ENCODE results near the gene LDLRAD4. TPM values are rescaled to one million over a fixed set of nuclear protein-coding genes. Genes with fewer than 3 reads are reported as not detected.

LDLRAD4 gene
- total RNA-seq: 1.4 and 1.7 TPM in 2 replicates
- long read RNA-seq: 0 reads

DNA sequence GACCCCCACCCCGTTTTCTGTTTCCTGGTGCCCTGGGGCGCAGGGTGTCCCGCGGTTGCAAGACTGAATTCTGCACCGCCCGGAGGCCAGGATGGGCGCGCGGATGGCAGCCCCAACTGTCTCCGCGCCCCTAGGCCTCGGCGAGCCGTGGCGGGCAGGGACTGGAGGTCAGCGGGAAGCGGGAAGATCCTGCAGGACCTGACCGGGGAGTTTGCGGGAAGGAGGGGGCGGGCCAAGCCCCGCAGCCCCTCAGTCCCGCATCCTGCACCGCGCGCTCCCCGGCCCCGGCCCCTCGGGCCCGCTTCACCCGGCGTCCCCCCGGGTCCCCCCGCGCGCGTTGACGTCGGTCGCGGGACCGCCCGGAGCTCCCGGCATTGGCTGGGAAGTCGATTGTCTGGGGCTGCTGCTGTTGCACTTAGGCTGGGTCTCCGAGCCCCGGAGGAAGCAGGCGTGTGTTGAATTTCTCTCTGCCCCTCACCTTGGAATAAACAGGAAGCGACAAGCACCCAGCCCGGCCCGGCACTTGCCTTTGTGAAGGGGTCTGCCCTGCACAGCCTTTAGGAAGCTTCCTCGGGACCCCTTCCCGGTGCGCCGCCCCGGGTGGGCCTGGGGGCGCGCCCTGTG lies at the start of gene LDLRAD4:
LDLRAD4 (plus strand) TSS at position 393 of the 624 bp plus-strand sequence.
- H3K4me1 Mint-ChIP-seq: peaks cover 28% of the 10 kb centered on the region
- peaks cover 84% of the 10 kb centered on the region for H3K27me3 Mint-ChIP-seq (ENCODE audit: low read depth)
- H3K27ac Mint-ChIP-seq (ENCODE audit: unreplicated experiment): no peak within 1 kb of the TSS
- H3K36me3 Mint-ChIP-seq (ENCODE audit: low read depth): no peaks in the 10 kb centered on the region
- peak; percentile 32 for DNase-seq (ENCODE audit: low read depth, low spot score)
- H3K4me3 Mint-ChIP-seq: peak within 1 kb of the TSS; percentile 83
- H3K9me3 Mint-ChIP-seq: no peaks in the 10 kb centered on the region
- TF ChIP-seq, protein P1, sequence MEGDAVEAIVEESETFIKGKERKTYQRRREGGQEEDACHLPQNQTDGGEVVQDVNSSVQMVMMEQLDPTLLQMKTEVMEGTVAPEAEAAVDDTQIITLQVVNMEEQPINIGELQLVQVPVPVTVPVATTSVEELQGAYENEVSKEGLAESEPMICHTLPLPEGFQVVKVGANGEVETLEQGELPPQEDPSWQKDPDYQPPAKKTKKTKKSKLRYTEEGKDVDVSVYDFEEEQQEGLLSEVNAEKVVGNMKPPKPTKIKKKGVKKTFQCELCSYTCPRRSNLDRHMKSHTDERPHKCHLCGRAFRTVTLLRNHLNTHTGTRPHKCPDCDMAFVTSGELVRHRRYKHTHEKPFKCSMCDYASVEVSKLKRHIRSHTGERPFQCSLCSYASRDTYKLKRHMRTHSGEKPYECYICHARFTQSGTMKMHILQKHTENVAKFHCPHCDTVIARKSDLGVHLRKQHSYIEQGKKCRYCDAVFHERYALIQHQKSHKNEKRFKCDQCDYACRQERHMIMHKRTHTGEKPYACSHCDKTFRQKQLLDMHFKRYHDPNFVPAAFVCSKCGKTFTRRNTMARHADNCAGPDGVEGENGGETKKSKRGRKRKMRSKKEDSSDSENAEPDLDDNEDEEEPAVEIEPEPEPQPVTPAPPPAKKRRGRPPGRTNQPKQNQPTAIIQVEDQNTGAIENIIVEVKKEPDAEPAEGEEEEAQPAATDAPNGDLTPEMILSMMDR (conservative IDR thresholded peaks at IDR 0.05): no peak

DNA sequence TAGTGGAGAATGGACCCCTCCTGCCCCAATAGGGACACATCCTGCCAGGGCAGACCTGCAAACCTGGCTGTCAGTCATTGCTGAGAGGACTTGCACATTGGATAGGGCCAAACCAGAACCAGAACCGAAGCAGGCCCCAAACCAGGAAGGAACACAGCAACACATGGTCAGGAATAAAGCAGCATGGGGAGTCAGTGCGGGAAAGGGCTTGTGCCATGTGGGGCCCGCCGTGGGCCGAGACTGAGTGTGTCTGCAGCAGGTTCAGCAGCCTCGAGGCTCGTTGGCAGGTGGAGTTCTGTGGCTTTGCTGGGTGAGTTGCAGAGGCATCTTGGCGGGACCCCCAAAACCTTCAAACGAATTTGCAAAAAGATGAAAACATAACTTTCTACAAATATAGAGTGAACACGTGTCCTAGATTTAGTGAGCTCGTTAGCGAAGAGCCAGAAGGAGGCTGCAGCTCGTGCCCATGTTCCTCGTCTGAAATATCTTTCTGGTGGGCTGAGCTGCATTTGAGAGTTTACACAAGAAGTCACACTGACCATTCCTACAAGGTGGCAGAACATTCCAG lies 44.9 kb upstream of the LDLRAD4 start:
- Mint-ChIP-seq H3K27me3 (ENCODE audit: low read depth) (peaks cover 6% of the 10 kb centered on the region), H3K27ac (ENCODE audit: unreplicated experiment) (no peak overlapping the region), H3K4me1 (peaks cover 10% of the 10 kb centered on the region), H3K36me3 (ENCODE audit: low read depth) (no peaks in the 10 kb centered on the region), H3K9me3 (peaks cover 2% of the 10 kb centered on the region), H3K4me3 (no peak overlapping the region)
- TF ChIP-seq, protein P1 (conservative IDR thresholded peaks at IDR 0.05): no peak
- no peak for DNase-seq (ENCODE audit: low read depth, low spot score)

DNA sequence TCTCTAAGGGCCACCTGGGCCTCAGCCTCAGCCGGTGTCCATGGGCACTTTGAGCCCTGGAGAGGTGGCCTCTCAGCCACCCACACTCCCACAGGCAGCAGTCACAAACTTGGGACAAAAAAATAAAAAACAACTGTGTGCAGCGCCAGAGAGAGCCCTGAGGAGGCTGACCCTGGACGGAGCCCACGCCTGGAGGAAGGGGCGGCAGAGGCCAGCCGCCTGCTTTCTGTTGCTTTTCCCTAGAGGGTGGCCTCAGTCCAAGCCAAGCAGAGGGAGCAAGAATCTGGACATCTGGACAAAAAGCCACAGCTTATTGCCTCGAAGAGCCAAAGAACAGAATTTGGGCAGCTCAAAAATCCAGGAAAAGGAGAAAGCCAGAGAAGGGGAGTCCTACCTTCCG lies 43.3 kb upstream of the LDLRAD4 start:
- Mint-ChIP-seq H3K27me3 (ENCODE audit: low read depth) (peaks cover 6% of the 10 kb centered on the region), H3K27ac (ENCODE audit: unreplicated experiment) (peak overlapping the region; percentile 69), H3K9me3 (peaks cover 2% of the 10 kb centered on the region), H3K4me3 (no peak overlapping the region), H3K36me3 (ENCODE audit: low read depth) (no peaks in the 10 kb centered on the region), H3K4me1 (peaks cover 10% of the 10 kb centered on the region)
- TF ChIP-seq, protein P1 (conservative IDR thresholded peaks at IDR 0.05): no peak
- DNase-seq (ENCODE audit: low read depth, low spot score): no peak

DNA sequence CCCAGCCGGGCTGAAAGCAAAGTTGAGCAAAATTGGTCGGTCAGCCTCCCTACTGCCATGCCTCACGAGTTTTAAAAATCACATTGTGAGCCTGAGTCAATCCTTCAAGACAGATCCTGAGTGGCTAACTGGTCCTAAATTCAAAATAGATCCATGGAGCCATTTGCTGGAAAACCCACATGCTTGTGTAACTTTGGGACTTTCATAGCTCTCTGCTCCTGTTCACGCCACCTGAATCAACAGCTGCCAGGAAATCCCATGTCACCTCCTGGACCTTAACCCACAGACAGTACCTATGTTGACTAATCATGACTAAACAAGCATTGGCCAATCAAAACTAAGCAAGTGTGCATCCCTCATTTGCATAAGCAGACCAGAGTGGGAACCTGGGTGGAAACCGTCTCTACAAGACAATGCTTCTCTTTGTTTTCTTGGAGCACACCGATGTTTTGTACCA lies 42.8 kb upstream of the LDLRAD4 start:
- Mint-ChIP-seq H3K9me3 (peaks cover 2% of the 10 kb centered on the region), H3K36me3 (ENCODE audit: low read depth) (no peaks in the 10 kb centered on the region), H3K27ac (ENCODE audit: unreplicated experiment) (no peak overlapping the region), H3K27me3 (ENCODE audit: low read depth) (peaks cover 2% of the 10 kb centered on the region), H3K4me3 (no peak overlapping the region), H3K4me1 (peaks cover 10% of the 10 kb centered on the region)
- no peak for DNase-seq (ENCODE audit: low read depth, low spot score)
- TF ChIP-seq, protein P1 (conservative IDR thresholded peaks at IDR 0.05): no peak

DNA sequence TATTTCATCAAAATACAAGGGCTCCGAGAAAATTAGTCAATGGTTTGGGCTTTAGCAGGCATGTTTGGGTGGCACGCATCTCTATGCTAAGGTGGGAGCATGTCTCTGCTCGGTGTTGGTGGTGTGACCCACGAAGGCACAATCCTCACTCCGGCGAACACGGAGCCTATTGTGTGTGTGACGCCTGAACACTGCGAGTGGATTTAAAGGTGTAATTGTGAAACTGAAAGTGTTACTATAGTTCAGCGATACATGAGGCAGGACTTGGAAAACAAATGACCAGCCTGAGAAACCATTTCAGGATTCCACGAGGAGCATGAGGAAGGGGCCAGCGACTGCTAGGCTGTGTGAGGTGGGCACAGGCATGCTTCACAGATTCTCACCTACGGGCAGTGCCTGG lies 41.7 kb upstream of the LDLRAD4 start:
- Mint-ChIP-seq H3K27ac (ENCODE audit: unreplicated experiment) (no peak overlapping the region), H3K36me3 (ENCODE audit: low read depth) (no peaks in the 10 kb centered on the region), H3K4me1 (peaks cover 10% of the 10 kb centered on the region), H3K4me3 (no peak overlapping the region), H3K27me3 (ENCODE audit: low read depth) (no peaks in the 10 kb centered on the region), H3K9me3 (no peaks in the 10 kb centered on the region)
- DNase-seq (ENCODE audit: low read depth, low spot score): no peak
- TF ChIP-seq, protein P1 (conservative IDR thresholded peaks at IDR 0.05): no peak

Data from neural crest cell (in vitro differentiated cells).